HAP-1 (cell line): ENCODE results near the gene FOXK2.
"Not testable (repeated sequence)": the region's sequence is repeated elsewhere in the genome, so short reads cannot be mapped to it uniquely, and the experiment has no call there.

Source experiments
- DNase-seq, 2 experiments: peaks; one replicate each; pipeline ENCODE4 v3.0.0-alpha.2; 2016 to 2020; ENCODE audit warnings: low spot score in 2 of 2
- H3K27me3 ChIP-seq: fragments of 250-450 bp; sonication (Bioruptor Pico); 2 replicates; pipeline ENCODE4 v1.5.1; 2020; ENCODE audit warnings: low read depth, mild to moderate bottlenecking, moderate library complexity
- H3K36me3 ChIP-seq: fragments of 250-450 bp; sonication (Bioruptor Pico); replicated peaks from 2 replicates; pipeline ENCODE4 v1.5.1; 2020; ENCODE audit warnings: mild to moderate bottlenecking
- H3K4me1 ChIP-seq: fragments of 250-450 bp; sonication (Bioruptor Pico); 2 replicates; pipeline ENCODE4 v1.5.1; 2020; ENCODE audit warnings: mild to moderate bottlenecking
- H3K4me3 ChIP-seq: fragments of 250-450 bp; sonication (Bioruptor Pico); 2 replicates; pipeline ENCODE4 v1.5.1; 2020; ENCODE audit warnings: mild to moderate bottlenecking, moderate library complexity
- H3K9me3 ChIP-seq: fragments of 250-450 bp; sonication (Bioruptor Pico); 2 replicates; pipeline ENCODE4 v1.5.1; 2020; ENCODE audit warnings: mild to moderate bottlenecking, moderate library complexity
- in situ Hi-C: fragments of 300-500 bp; cut with MboI; formaldehyde crosslinking; loops from 3 replicates; pipeline ENCODE4 v1.14.3; 2020; ENCODE audit warnings: low sequenced_read_pairs, inconsistent platforms, mixed read lengths

Gene FOXK2

GRCh38 chr17:82529914-82530300 is 10.4 kb downstream of the FOXK2 start:
- Histone ChIP-seq H3K9me3 (no peaks in the 10 kb centered on the region), H3K4me3 (no peak overlapping the region), H3K4me1 (peaks cover 17% of the 10 kb centered on the region), H3K27me3 (no peaks in the 10 kb centered on the region), H3K36me3 (no peaks in the 10 kb centered on the region)
- in situ Hi-C loops = no loop called here
- no peak for DNase-seq

DNA sequence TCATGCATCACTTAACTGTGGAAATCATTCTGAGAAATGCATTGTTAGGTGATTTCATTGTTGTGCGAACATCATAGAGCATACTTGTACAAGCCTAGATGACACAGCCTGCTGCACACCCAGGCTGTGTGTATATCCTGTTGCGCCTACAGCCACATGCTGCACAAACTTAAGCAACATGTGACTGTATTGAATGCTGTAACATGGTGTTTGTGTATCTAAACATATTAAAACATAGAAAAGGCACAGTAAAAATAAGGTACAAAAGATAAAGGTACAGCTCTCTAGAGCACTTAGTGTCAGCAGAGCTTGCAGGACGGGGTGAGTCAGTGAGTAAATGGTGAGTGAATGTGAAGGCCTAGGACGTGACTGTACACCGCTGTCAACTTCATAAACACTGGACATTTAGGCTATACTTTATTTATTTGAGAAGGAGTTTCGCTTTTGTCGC is 11.9 kb downstream of the FOXK2 start:
- no peaks in the 10 kb centered on the region for H3K36me3 ChIP-seq
- in situ Hi-C loops = no loop called here
- peaks cover 33% of the 10 kb centered on the region for H3K4me1 ChIP-seq
- no peak overlapping the region for H3K4me3 ChIP-seq
- no peaks in the 10 kb centered on the region for H3K9me3 ChIP-seq
- DNase-seq = no peak
- H3K27me3 ChIP-seq = no peaks in the 10 kb centered on the region

DNA sequence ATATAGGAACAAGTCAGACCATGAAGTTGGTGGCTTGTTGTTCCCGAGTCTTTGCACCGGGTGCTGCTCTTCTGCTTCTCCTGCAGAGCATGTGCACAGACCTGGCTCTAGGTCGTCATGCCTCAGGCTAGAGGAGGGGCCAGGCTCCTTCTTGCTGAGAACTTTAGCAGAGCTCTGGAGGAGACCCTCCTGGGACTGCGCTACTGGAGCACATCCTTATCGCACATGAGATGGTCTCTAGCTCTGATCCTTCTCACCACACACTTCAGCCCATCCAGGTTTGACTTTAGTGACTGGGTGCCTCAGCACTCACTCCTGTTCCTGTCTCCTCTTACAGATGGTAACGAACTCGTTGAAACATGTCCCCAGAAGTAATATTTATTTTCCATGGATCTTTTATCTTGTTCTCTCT is 14.9 kb downstream of the FOXK2 start:
- in situ Hi-C loops = no loop called here
- Histone ChIP-seq H3K4me1 (peaks cover 41% of the 10 kb centered on the region), H3K4me3 (no peak overlapping the region), H3K36me3 (0 out of 2 replicates have a peak, but pooled peaks cover 3% of the 10 kb centered on the region), H3K9me3 (no peaks in the 10 kb centered on the region), H3K27me3 (no peaks in the 10 kb centered on the region)
- peak in 1 of 2 experiments; percentile 51 for DNase-seq

- in situ Hi-C loops = no loop called here
- DNase-seq = peak; percentile 70 to 76
- no peaks in the 10 kb centered on the region for H3K27me3 ChIP-seq
- H3K4me3 ChIP-seq = no peak overlapping the region
- H3K36me3 ChIP-seq = peaks cover 7% of the 10 kb centered on the region
- H3K9me3 ChIP-seq = no peaks in the 10 kb centered on the region
- H3K4me1 ChIP-seq = peaks cover 33% of the 10 kb centered on the region
Observed at GRCh38 chr17:82536512-82537201, 17.1 kb downstream of the FOXK2 start.

DNA sequence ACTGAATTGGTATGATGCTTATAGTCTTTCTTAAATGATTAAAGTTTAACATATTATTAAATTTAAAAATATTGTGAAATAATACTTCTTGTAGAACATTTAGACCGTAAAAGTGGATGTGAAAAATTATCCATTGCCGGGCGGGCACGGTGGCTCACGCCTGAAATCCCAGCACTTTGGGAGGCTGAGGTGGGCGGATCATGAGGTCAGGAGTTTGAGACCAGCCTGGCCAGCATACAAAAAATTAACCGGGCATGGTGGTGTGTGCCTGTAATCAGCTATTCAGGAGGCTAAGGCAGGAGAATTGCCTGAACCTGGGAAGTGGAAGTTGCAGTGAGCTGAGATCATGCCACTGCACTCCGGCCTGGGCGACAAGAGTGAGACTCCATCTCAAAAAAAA is 17.7 kb downstream of the FOXK2 start:
- H3K36me3 ChIP-seq, in situ Hi-C loops, H3K9me3 ChIP-seq, H3K27me3 ChIP-seq, H3K4me3 ChIP-seq, DNase-seq: not testable (repeated sequence)
- peaks cover 33% of the 10 kb centered on the region for H3K4me1 ChIP-seq

DNA sequence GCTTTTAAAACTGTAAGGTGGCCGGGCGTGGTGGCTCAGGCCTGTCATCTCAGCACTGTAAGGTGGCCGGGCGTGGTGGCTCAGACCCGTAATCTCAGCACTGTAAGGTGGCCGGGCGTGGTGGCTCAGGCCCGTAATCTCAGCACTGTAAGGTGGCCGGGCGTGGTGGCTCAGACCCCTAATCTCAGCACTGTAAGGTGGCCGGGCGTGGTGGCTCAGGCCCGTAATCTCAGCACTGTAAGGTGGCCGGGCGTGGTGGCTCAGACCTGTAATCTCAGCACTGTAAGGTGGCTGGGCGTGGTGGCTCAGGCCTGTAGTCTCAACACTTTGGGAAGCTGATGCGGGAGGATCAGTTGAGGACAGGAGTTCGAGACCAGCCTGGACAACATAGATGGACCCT is 19.5 kb downstream of the FOXK2 start:
- H3K9me3 ChIP-seq, H3K4me3 ChIP-seq, DNase-seq, H3K27me3 ChIP-seq, in situ Hi-C loops, H3K36me3 ChIP-seq: not testable (repeated sequence)
- H3K4me1 ChIP-seq = peaks cover 32% of the 10 kb centered on the region

DNA sequence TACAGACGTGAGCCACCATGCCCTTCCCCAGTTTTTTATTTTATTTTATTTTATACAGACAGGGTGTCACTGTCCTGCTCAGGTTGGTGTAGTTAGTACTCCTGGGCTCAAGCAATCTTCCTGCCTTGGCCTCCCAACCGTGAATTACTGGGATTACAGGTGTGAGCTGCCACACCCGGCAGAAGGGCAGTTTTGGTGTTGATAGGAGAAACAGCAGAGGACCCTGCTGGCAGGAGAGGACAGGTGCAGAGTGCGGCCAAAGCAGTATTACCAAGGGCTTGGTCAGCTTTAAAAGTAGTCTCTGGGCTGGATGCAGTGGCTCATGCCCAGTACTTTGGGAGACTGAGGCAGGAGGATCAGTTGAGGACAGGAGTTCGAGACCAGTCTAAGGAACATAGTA is 22.9 kb downstream of the FOXK2 start:
- in situ Hi-C loops = no loop called here
- peaks cover 7% of the 10 kb centered on the region for H3K36me3 ChIP-seq
- no peaks in the 10 kb centered on the region for H3K27me3 ChIP-seq
- no peak overlapping the region for H3K4me3 ChIP-seq
- no peak for DNase-seq
- no peaks in the 10 kb centered on the region; the same call in 1 of the 2 replicates for H3K4me1 ChIP-seq
- no peaks in the 10 kb centered on the region for H3K9me3 ChIP-seq

- no peak overlapping the region for H3K4me3 ChIP-seq
- peaks cover 17% of the 10 kb centered on the region for H3K36me3 ChIP-seq
- in situ Hi-C loops = no loop called here
- no peaks in the 10 kb centered on the region; the same call in 1 of the 2 replicates for H3K9me3 ChIP-seq
- DNase-seq = no peak
- no peaks in the 10 kb centered on the region; the same call in 1 of the 2 replicates for H3K4me1 ChIP-seq
- H3K27me3 ChIP-seq = no peaks in the 10 kb centered on the region
Observed at GRCh38 chr17:82544431-82545070, 25.0 kb downstream of the FOXK2 start.

DNA sequence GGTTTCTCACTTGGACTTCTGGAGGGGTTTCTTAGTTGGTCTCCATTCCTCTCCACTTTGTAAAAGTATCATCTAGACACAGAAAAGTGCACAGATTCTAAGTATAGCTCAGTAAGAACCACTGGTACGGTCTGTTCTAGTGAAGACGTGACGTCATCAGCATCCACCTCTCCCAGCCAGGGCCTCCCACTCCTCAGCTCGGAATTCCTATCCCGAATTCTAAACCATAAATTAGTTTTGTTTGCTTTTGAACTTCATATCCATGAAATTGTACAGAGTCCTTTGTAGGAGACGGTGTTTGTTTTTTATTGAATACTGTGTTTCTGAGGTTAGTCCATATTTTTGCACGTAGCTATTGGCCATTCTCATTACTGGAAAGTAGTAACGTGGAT is 25.5 kb downstream of the FOXK2 start:
- in situ Hi-C loops = no loop called here
- no peaks in the 10 kb centered on the region; the same call in 1 of the 2 replicates for H3K9me3 ChIP-seq
- H3K4me1 ChIP-seq = no peaks in the 10 kb centered on the region; the same call in 1 of the 2 replicates

DNA sequence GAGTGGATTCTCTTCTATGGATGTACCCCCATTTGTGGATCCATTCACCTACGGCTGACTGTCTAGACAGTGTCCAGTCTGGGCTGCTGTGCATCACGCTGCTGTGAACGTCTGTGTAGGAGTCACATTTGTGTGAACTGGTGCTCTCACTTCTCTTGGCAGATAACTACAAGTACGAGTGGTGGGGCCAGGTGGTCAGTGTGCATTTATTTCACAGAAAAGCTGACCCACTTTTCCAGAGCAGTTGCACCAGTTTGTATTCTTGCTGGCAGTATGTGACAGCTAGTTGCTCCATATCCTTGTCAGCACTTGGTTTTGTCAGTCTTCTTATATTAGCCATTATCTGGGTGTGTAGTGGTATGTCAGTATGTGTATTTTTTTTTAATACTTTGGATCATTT is 28.4 kb downstream of the FOXK2 start:
- H3K36me3 ChIP-seq = peaks cover 12% of the 10 kb centered on the region
- peaks cover 14% of the 10 kb centered on the region for H3K4me1 ChIP-seq
- no peaks in the 10 kb centered on the region for H3K27me3 ChIP-seq
- in situ Hi-C loops = no loop called here
- no peak overlapping the region for H3K4me3 ChIP-seq
- no peak for DNase-seq
- no peaks in the 10 kb centered on the region; the same call in 1 of the 2 replicates for H3K9me3 ChIP-seq

More for the DNA sequence above, 25.5 kb downstream of the FOXK2 start:
- Histone ChIP-seq H3K27me3 (no peaks in the 10 kb centered on the region), H3K4me3 (no peak overlapping the region), H3K36me3 (peaks cover 17% of the 10 kb centered on the region)
- no peak for DNase-seq

DNA sequence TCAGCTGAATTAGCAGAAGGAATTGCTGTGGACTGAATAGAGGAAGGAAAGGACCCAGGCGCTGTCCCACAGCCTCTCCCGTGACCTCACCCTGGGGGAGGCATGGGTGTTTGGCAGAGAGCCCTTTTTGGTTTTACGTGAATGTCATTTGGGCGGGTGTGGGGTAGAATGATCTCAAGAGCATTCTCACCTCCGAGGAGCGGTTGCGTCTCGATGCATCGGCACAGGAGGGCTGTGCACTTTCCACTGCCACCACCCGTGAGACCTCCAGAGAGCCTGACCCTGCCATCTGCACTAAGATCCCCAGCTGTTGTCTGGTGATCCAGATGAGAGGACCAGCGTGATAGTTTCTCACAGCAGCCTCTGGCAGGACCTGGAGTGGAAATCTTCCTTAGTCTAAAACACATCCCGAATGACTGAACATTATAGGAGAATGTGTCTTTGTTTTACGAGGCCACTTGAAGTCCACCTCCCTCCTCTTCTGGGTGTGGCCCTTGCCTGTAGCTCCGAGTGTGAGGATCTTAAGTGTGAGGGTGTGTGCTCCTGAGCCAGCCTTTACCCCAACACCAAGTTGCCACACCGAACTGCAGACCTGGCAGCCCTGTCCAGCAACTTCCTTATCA is 29.3 kb downstream of the FOXK2 start:
- H3K9me3 ChIP-seq = no peaks in the 10 kb centered on the region; the same call in 1 of the 2 replicates
- H3K4me3 ChIP-seq = no peak overlapping the region
- no peaks in the 10 kb centered on the region for H3K27me3 ChIP-seq
- in situ Hi-C loops = no loop called here
- DNase-seq = no peak
- peaks cover 19% of the 10 kb centered on the region for H3K4me1 ChIP-seq
- H3K36me3 ChIP-seq = peaks cover 12% of the 10 kb centered on the region

GRCh38 chr17:82551779-82552457 is 32.4 kb downstream of the FOXK2 start:
- Histone ChIP-seq H3K36me3 (peaks cover 12% of the 10 kb centered on the region), H3K4me1 (peaks cover 22% of the 10 kb centered on the region), H3K4me3 (no peak overlapping the region), H3K27me3 (no peaks in the 10 kb centered on the region), H3K9me3 (no peaks in the 10 kb centered on the region; the same call in 1 of the 2 replicates)
- DNase-seq = peak; percentile 41 to 82
- in situ Hi-C loops = no loop called here

- H3K36me3 ChIP-seq = peaks cover 12% of the 10 kb centered on the region
- H3K4me1 ChIP-seq = peaks cover 22% of the 10 kb centered on the region
- H3K27me3 ChIP-seq = no peaks in the 10 kb centered on the region
- no peaks in the 10 kb centered on the region; the same call in 1 of the 2 replicates for H3K9me3 ChIP-seq
- DNase-seq = no peak
- in situ Hi-C loops = no loop called here
- no peak overlapping the region for H3K4me3 ChIP-seq
Observed at GRCh38 chr17:82552580-82552979, 33.0 kb downstream of the FOXK2 start.
